GM21717 (cell line): ENCODE results near the gene C2CD3.
"Not testable (repeated sequence)": the region's sequence is repeated elsewhere in the genome, so short reads cannot be mapped to it uniquely, and the experiment has no call there.

Source experiments
- ATAC-seq: cut with Tn5 transposase; IDR thresholded peaks from one replicate; pipeline ENCODE4 v1.9.1; 2021; ENCODE audit warnings: mild to moderate bottlenecking, moderate library complexity; ENCODE audit not compliant: unreplicated experiment

Gene C2CD3

GRCh38 chr11:74120260-74121035, 50.4 kb downstream of the C2CD3 start:
- not testable (repeated sequence) for ATAC-seq

GRCh38 chr11:74116719-74117118, 54.1 kb downstream of the C2CD3 start:
- no peak for ATAC-seq

- ATAC-seq = no peak
These were observed 57.9 kb downstream of the C2CD3 start for GRCh38 chr11:74112877-74113276.

- no peak for ATAC-seq
These were observed 64.7 kb downstream of the C2CD3 start for GRCh38 chr11:74106124-74106523.

GRCh38 chr11:74102321-74102720, 68.5 kb downstream of the C2CD3 start:
- ATAC-seq = no peak

- ATAC-seq = no peak
These were observed 70.1 kb downstream of the C2CD3 start for GRCh38 chr11:74100735-74101134.

- ATAC-seq = no peak
These were observed 70.6 kb downstream of the C2CD3 start for GRCh38 chr11:74100231-74100630.

GRCh38 chr11:74097686-74098237, 73.0 kb downstream of the C2CD3 start:
- ATAC-seq = no peak

GRCh38 chr11:74094393-74094792, 76.4 kb downstream of the C2CD3 start:
- no peak for ATAC-seq

GRCh38 chr11:74092425-74092824, 78.4 kb downstream of the C2CD3 start:
- no peak for ATAC-seq

- ATAC-seq = no peak
These were observed 79.3 kb downstream of the C2CD3 start for GRCh38 chr11:74091549-74091948.

GRCh38 chr11:74090701-74091100, 80.1 kb downstream of the C2CD3 start:
- ATAC-seq = no peak

GRCh38 chr11:74086242-74086884, 84.4 kb downstream of the C2CD3 start:
- no peak for ATAC-seq

- ATAC-seq = no peak
These were observed 85.3 kb downstream of the C2CD3 start for GRCh38 chr11:74085542-74085892.

GRCh38 chr11:74084796-74085541, 85.8 kb downstream of the C2CD3 start:
- ATAC-seq = no peak

GRCh38 chr11:74083927-74084326, 86.9 kb downstream of the C2CD3 start:
- ATAC-seq = not testable (repeated sequence)

- ATAC-seq = no peak
These were observed 89.4 kb downstream of the C2CD3 start for GRCh38 chr11:74081428-74081827.

- ATAC-seq = no peak
These were observed 93.6 kb downstream of the C2CD3 start for GRCh38 chr11:74077193-74077592.

- no peak for ATAC-seq
These were observed 98.1 kb downstream of the C2CD3 start for GRCh38 chr11:74072721-74073120.

GRCh38 chr11:74072286-74072685, 98.5 kb downstream of the C2CD3 start:
- no peak for ATAC-seq

- ATAC-seq = no peak
These were observed 99.9 kb downstream of the C2CD3 start for GRCh38 chr11:74070723-74071492.
